Measurements from ENCODE around the gene CBX7. TPM values are rescaled to one million over a fixed set of nuclear protein-coding genes. Genes with fewer than 3 reads are reported as not detected.
"Not testable (repeated sequence)": the region's sequence is repeated elsewhere in the genome, so short reads cannot be mapped to it uniquely, and the experiment has no call there.

The CBX7 gene
- total RNA-seq, 1 donor: 8.0 TPM

DNA sequence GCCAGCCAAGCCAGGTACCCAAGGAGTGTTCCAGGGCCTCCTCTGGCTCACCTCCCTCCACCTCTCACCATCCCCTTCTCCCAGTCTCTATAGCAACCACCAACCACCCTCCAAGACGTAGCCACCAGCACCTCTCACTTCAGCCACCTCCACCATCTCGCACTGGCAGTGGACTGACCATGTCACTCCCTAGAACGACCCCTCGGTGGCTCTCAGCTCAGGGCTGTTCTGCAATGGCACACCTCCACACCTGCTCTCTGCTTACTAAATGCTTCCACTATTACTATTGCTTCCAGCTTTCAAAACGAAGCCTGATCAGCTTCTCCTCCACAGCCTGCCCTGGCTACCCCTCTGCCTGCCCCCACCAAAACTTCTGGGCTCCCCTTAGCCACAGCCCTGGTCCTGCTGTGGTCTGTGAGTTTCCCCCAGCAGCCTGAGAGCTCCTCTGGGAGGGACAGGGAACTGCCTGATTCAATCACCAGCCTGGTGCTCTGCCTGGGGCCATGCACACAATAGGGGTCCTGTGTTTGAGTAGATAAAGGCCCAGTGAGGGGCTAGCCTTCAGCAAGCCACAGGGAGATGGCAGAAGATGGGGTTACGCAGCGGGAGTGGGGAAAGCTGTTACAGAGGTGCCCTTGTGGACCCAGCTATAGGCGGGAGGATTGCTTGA, 17.5 kb upstream of the CBX7 start:
- DNase-seq (ENCODE audit: low read depth): no peak
- TF ChIP-seq CTCF (IDR thresholded peaks at IDR 0.05; ENCODE audit: insufficient read depth, low read length): no peak

DNA sequence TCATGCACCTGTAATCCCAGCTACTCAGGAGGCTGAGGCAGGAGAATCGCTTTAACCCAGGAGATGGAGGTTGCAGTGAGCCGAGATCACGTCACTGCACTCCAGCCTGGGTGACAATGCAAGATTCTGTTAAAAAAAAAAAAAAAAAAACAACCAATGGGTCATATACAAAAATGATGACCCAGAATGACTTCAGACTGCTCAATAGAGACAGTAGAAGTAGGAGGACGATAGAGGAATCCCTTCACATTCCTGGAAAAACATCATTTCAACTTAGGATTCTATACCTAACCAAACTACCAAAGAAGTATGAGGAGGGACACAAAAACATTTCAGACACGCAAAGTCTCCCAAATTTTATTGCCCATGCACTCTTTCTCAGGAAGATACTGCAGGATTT, 14.1 kb upstream of the CBX7 start:
- H3K4me3 ChIP-seq (ENCODE audit: low read depth, low read length): no peak overlapping the region
- DNase-seq (ENCODE audit: low read depth): no peak
- no peak for TF ChIP-seq CTCF (IDR thresholded peaks at IDR 0.05; ENCODE audit: insufficient read depth, low read length)

More for the DNA sequence above, 17.5 kb upstream of the CBX7 start:
- H3K4me3 ChIP-seq (ENCODE audit: low read depth, low read length): no peak overlapping the region

- not testable (repeated sequence) for H3K4me3 ChIP-seq (ENCODE audit: low read depth, low read length); DNase-seq (ENCODE audit: low read depth)
Measured at GRCh38 chr22:39156093-39156492, 3.6 kb upstream of the CBX7 start.

GRCh38 chr22:39155421-39155820, 2.9 kb upstream of the CBX7 start:
- no peak for DNase-seq (ENCODE audit: low read depth)
- H3K4me3 ChIP-seq (ENCODE audit: low read depth, low read length): no peak overlapping the region
- no peak for TF ChIP-seq CTCF (IDR thresholded peaks at IDR 0.05; ENCODE audit: insufficient read depth, low read length)

DNA sequence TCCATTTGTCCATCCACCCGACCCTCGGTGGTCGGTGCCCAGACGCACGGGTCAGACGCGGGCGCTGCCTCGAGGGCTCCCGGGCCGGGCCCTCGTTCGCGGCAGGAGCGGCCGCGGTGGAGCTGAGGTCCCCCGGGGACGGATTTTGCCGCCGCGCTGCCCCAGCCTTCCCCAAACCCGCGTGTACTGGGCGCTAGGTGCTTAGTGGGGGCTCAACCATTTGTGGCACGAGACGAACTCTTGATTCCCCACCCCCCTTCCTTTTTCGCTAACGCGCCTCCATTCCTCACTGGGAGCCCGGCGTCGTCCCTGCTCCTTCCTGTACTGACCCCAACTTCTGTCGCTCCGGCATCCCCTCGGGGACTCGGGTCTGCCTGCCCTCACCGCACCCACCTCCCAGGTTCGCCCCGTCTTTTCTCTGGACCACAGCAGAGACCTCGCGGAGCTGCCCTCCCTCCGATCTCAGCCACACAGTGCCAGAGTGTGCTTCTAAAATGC, 789 bp upstream of the CBX7 start:
- H3K4me3 ChIP-seq (ENCODE audit: low read depth, low read length): peak overlapping the region; percentile 64
- no peak for DNase-seq (ENCODE audit: low read depth)
- TF ChIP-seq CTCF (IDR thresholded peaks at IDR 0.05; ENCODE audit: insufficient read depth, low read length): no peak

DNA sequence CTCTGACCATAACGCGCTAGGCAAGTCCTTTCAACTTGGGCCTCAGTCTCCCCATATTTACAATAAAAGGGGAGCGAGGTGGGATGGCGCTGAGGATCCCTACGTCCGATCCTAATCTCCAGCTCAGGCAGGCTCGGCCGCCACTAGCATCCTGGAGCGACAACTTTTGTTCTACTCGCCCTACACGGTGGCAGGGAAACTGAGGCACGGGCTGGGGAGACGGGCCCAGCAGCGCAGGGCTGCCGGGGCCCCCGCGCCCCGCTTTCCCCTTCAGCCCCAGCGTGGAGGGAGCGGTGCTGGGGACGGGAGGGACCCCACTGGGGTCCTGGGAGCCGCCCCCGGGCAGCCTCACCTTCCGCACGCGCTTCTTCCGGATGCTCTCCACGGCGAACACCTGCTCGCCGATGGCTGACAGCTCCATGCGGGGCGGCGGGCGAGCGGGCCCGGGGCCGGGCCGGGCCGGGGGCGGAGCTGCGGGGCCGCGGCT, 413 bp downstream of the CBX7 start:
- peak overlapping the region; percentile 79 for H3K4me3 ChIP-seq (ENCODE audit: low read depth, low read length)
- no peak for TF ChIP-seq CTCF (IDR thresholded peaks at IDR 0.05; ENCODE audit: insufficient read depth, low read length)
- no peak for DNase-seq (ENCODE audit: low read depth)

DNA sequence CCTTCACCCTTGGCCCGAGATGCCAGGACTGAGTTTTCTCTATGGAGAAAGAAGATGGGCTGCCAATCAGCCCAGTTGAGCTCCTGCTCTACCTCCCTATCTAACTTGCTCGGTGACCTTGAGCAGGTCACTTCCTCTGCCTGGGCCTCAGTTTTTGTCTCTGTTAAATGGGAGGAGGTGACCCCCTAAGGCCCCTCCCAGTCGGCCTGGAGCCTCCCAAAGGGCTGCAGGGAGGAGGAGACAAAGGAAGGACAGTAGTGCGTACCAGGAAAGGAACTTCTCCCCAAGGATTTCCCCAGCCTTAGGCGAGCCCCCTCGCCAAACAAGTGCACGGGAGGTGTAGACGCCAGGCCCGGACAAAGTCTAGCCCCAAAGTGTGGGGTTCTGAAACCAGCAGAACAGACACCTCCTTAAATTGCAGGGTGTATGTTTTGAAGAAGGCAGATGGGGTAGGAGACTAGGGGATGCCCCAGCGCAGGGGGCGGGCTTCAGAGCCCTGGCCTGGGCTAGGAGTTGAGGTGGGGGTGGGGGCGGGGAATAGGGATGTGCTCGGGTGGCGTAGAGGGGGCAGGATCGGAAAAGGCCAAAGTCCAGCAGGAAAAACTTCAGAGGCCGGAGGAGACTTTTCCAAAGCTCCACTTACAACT, 1.0 kb downstream of the CBX7 start:
- TF ChIP-seq CTCF (IDR thresholded peaks at IDR 0.05; ENCODE audit: insufficient read depth, low read length): no peak
- DNase-seq (ENCODE audit: low read depth): no peak

More for the DNA sequence above, 1.0 kb downstream of the CBX7 start:
- H3K4me3 ChIP-seq (ENCODE audit: low read depth, low read length): peak overlapping the region; percentile 79

Measured in fibroblast of the aortic adventitia (primary cell).